ENCODE results near the gene SLC12A3.

DNA sequence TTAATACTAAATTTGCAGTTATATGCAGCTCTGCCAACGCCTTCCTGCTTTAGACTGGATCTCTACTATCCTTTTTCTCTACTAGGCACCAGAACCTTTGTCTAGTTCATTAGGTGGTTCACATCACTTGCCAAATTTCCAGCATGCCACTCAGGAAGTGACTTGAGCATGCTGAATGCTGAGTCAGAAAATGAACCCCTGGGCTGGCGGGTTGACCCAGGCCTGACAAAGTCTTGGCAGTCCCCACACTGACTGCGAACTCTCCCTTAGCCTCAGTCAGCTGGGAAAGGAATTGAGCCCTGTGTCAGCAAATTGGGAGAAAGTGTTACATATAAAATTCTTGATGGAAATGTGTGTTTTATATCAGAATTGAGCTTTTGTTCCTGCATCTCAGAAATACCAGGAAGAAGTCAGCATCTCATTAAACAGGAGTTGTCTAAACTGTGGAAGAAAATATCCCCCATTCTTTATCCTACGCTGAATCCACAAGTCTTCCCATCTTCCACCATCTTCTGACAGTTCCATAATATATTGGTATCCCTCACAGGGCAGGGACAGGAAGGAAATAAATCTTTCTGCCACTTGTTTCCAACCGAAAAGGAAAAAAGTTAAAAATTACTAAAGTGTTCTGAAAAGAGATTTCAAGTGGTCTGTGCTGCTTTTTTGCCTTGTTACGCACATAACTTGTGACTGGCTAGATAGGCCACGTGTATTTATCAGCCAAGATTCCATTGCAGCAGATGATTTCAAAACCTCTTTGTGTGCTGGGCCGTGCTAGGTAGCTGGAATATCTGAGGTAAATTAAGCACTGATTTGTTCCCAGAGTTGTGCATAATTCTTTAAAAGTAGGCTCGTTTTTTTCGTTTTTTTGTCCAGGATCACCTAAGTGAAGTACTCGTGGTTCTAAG is 16.7 kb upstream of the SLC12A3 start:
- TF ChIP-seq, protein P1, sequence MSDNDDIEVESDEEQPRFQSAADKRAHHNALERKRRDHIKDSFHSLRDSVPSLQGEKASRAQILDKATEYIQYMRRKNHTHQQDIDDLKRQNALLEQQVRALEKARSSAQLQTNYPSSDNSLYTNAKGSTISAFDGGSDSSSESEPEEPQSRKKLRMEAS (CRISPR knock-in tag; IDR thresholded peaks at IDR 0.05), result no peak
- TF ChIP-seq ERG (CRISPR knock-in tag; IDR thresholded peaks at IDR 0.05) (no peak), CTCF (IDR thresholded peaks at IDR 0.05) (no peak), ESRRA (CRISPR knock-in tag; IDR thresholded peaks at IDR 0.05; ENCODE audit: borderline replicate concordance) (no peak), MYBL2 (CRISPR knock-in tag; IDR thresholded peaks at IDR 0.05) (no peak), ETV6 (CRISPR knock-in tag; IDR thresholded peaks at IDR 0.05) (no peak), PREB (CRISPR knock-in tag; IDR thresholded peaks at IDR 0.05; ENCODE audit: borderline replicate concordance) (no peak), ATF3 (CRISPR knock-in tag; conservative IDR thresholded peaks at IDR 0.05) (no peak), FOXJ3 (CRISPR knock-in tag; IDR thresholded peaks at IDR 0.05; ENCODE audit: borderline replicate concordance) (no peak)
- TF ChIP-seq, protein P2, sequence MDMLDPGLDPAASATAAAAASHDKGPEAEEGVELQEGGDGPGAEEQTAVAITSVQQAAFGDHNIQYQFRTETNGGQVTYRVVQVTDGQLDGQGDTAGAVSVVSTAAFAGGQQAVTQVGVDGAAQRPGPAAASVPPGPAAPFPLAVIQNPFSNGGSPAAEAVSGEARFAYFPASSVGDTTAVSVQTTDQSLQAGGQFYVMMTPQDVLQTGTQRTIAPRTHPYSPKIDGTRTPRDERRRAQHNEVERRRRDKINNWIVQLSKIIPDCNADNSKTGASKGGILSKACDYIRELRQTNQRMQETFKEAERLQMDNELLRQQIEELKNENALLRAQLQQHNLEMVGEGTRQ (CRISPR knock-in tag; IDR thresholded peaks at IDR 0.05), result no peak

All from WTC11 (cell line).